Measurements from ENCODE around the gene SART1.
"Not testable (repeated sequence)": the region's sequence is repeated elsewhere in the genome, so short reads cannot be mapped to it uniquely, and the experiment has no call there.

Gene SART1

GRCh38 chr11:65945941-65946558 is 15.5 kb upstream of the SART1 start:
- H3K36me3 Mint-ChIP-seq (ENCODE audit: low read depth), result no peaks in the 10 kb centered on the region
- H3K4me3 Mint-ChIP-seq, result no peak overlapping the region
- no peaks in the 10 kb centered on the region for H3K9me3 Mint-ChIP-seq
- no peaks in the 10 kb centered on the region for H3K4me1 Mint-ChIP-seq (ENCODE audit: low read depth)
- peaks cover 12% of the 10 kb centered on the region for H3K27me3 Mint-ChIP-seq (ENCODE audit: low read depth)
- no peak overlapping the region for H3K27ac Mint-ChIP-seq

- no peaks in the 10 kb centered on the region for H3K4me1 Mint-ChIP-seq (ENCODE audit: low read depth)
- H3K9me3 Mint-ChIP-seq, result no peaks in the 10 kb centered on the region
- H3K36me3 Mint-ChIP-seq (ENCODE audit: low read depth), result no peaks in the 10 kb centered on the region
- no peak overlapping the region for H3K4me3 Mint-ChIP-seq
- H3K27ac Mint-ChIP-seq, result no peak overlapping the region
- peaks cover 13% of the 10 kb centered on the region for H3K27me3 Mint-ChIP-seq (ENCODE audit: low read depth)
Observed at GRCh38 chr11:65946655-65947054, 14.9 kb upstream of the SART1 start.

GRCh38 chr11:65947133-65947532 is 14.4 kb upstream of the SART1 start:
- Mint-ChIP-seq H3K36me3 (ENCODE audit: low read depth) (no peaks in the 10 kb centered on the region), H3K4me1 (ENCODE audit: low read depth) (no peaks in the 10 kb centered on the region), H3K27ac (no peak overlapping the region), H3K4me3 (no peak overlapping the region), H3K27me3 (ENCODE audit: low read depth) (peaks cover 13% of the 10 kb centered on the region), H3K9me3 (no peaks in the 10 kb centered on the region)

GRCh38 chr11:65947603-65948125 is 13.9 kb upstream of the SART1 start:
- Mint-ChIP-seq H3K9me3 (no peaks in the 10 kb centered on the region), H3K4me1 (ENCODE audit: low read depth) (no peaks in the 10 kb centered on the region), H3K36me3 (ENCODE audit: low read depth) (no peaks in the 10 kb centered on the region), H3K27me3 (ENCODE audit: low read depth) (peaks cover 13% of the 10 kb centered on the region), H3K4me3 (no peak overlapping the region), H3K27ac (no peak overlapping the region)

GRCh38 chr11:65950711-65951110 is 10.8 kb upstream of the SART1 start:
- H3K36me3 Mint-ChIP-seq (ENCODE audit: low read depth); H3K9me3 Mint-ChIP-seq; H3K4me1 Mint-ChIP-seq (ENCODE audit: low read depth); H3K27ac Mint-ChIP-seq; H3K4me3 Mint-ChIP-seq: not testable (repeated sequence)
- H3K27me3 Mint-ChIP-seq (ENCODE audit: low read depth), result peaks cover 13% of the 10 kb centered on the region

- not testable (repeated sequence) for H3K36me3 Mint-ChIP-seq (ENCODE audit: low read depth); H3K9me3 Mint-ChIP-seq; H3K27ac Mint-ChIP-seq; H3K4me1 Mint-ChIP-seq (ENCODE audit: low read depth); H3K4me3 Mint-ChIP-seq
- H3K27me3 Mint-ChIP-seq (ENCODE audit: low read depth), result peaks cover 13% of the 10 kb centered on the region
Observed at GRCh38 chr11:65951641-65952040, 9.9 kb upstream of the SART1 start.

- H3K9me3 Mint-ChIP-seq, result no peaks in the 10 kb centered on the region
- no peaks in the 10 kb centered on the region for H3K36me3 Mint-ChIP-seq (ENCODE audit: low read depth)
- H3K4me3 Mint-ChIP-seq, result no peak overlapping the region
- H3K27me3 Mint-ChIP-seq (ENCODE audit: low read depth), result peaks cover 13% of the 10 kb centered on the region
- no peak overlapping the region for H3K27ac Mint-ChIP-seq
- H3K4me1 Mint-ChIP-seq (ENCODE audit: low read depth), result peaks cover 8% of the 10 kb centered on the region
Observed at GRCh38 chr11:65952052-65952521, 9.4 kb upstream of the SART1 start.

- Mint-ChIP-seq H3K36me3 (ENCODE audit: low read depth) (no peaks in the 10 kb centered on the region), H3K27me3 (ENCODE audit: low read depth) (peaks cover 8% of the 10 kb centered on the region), H3K4me3 (no peak overlapping the region), H3K27ac (no peak overlapping the region), H3K9me3 (no peaks in the 10 kb centered on the region), H3K4me1 (ENCODE audit: low read depth) (peaks cover 17% of the 10 kb centered on the region)
Observed at GRCh38 chr11:65953471-65953870, 8.1 kb upstream of the SART1 start.

- Mint-ChIP-seq H3K4me3 (no peak overlapping the region), H3K27me3 (ENCODE audit: low read depth) (peaks cover 3% of the 10 kb centered on the region), H3K27ac (no peak overlapping the region)
Observed at GRCh38 chr11:65954771-65955170, 6.8 kb upstream of the SART1 start.

GRCh38 chr11:65958291-65958690 is 3.2 kb upstream of the SART1 start:
- Mint-ChIP-seq H3K4me3 (no peak overlapping the region), H3K36me3 (ENCODE audit: low read depth) (peaks cover 14% of the 10 kb centered on the region), H3K27me3 (ENCODE audit: low read depth) (no peaks in the 10 kb centered on the region), H3K9me3 (no peaks in the 10 kb centered on the region), H3K4me1 (ENCODE audit: low read depth) (peaks cover 32% of the 10 kb centered on the region), H3K27ac (peak overlapping the region; percentile 31)

More at GRCh38 chr11:65954771-65955170, 6.8 kb upstream of the SART1 start:
- H3K36me3 Mint-ChIP-seq (ENCODE audit: low read depth), result no peaks in the 10 kb centered on the region
- H3K9me3 Mint-ChIP-seq, result no peaks in the 10 kb centered on the region
- H3K4me1 Mint-ChIP-seq (ENCODE audit: low read depth), result peaks cover 17% of the 10 kb centered on the region

- H3K4me1 Mint-ChIP-seq (ENCODE audit: low read depth), result peaks cover 37% of the 10 kb centered on the region
- H3K4me3 Mint-ChIP-seq, result no peak overlapping the region
- no peaks in the 10 kb centered on the region for H3K9me3 Mint-ChIP-seq
- H3K27ac Mint-ChIP-seq, result peak overlapping the region; percentile 20
- no peaks in the 10 kb centered on the region for H3K27me3 Mint-ChIP-seq (ENCODE audit: low read depth)
- H3K36me3 Mint-ChIP-seq (ENCODE audit: low read depth), result peaks cover 14% of the 10 kb centered on the region
Observed at GRCh38 chr11:65958774-65959420, 2.6 kb upstream of the SART1 start.

- Mint-ChIP-seq H3K4me3 (peak overlapping the region; percentile 97), H3K4me1 (ENCODE audit: low read depth) (peaks cover 38% of the 10 kb centered on the region), H3K27ac (peak overlapping the region; percentile 96), H3K27me3 (ENCODE audit: low read depth) (no peaks in the 10 kb centered on the region), H3K9me3 (no peaks in the 10 kb centered on the region), H3K36me3 (ENCODE audit: low read depth) (peaks cover 27% of the 10 kb centered on the region)
Observed at GRCh38 chr11:65960824-65961266, 689 bp upstream of the SART1 start.

GRCh38 chr11:65962141-65962564 is 619 bp downstream of the SART1 start:
- Mint-ChIP-seq H3K36me3 (ENCODE audit: low read depth) (peaks cover 35% of the 10 kb centered on the region), H3K4me3 (peak overlapping the region; percentile 79)

GRCh38 chr11:65964906-65965305 is 3.4 kb downstream of the SART1 start:
- no peaks in the 10 kb centered on the region for H3K27me3 Mint-ChIP-seq (ENCODE audit: low read depth)
- H3K36me3 Mint-ChIP-seq (ENCODE audit: low read depth), result peaks cover 44% of the 10 kb centered on the region
- H3K4me3 Mint-ChIP-seq, result no peak overlapping the region
- no peak overlapping the region for H3K27ac Mint-ChIP-seq
- H3K9me3 Mint-ChIP-seq, result no peaks in the 10 kb centered on the region
- H3K4me1 Mint-ChIP-seq (ENCODE audit: low read depth), result peaks cover 29% of the 10 kb centered on the region

More at GRCh38 chr11:65962141-65962564, 619 bp downstream of the SART1 start:
- Mint-ChIP-seq H3K9me3 (no peaks in the 10 kb centered on the region), H3K27me3 (ENCODE audit: low read depth) (no peaks in the 10 kb centered on the region), H3K4me1 (ENCODE audit: low read depth) (peaks cover 30% of the 10 kb centered on the region), H3K27ac (peak overlapping the region; percentile 68)

Data from T-helper 1 cell treated with Interleukin-12 subunit alpha and Interleukin-12 subunit beta and Interleukin-4 antibody, amounts not matched to agents 30 μg/mL and 1 μg/mL, for 36 hours (primary cell).